Fibroblast of the aortic adventitia (primary cell): ENCODE measurements around the gene GUK1. TPM values are rescaled to one million over a fixed set of nuclear protein-coding genes. Genes with fewer than 3 reads are reported as not detected.

Experiments used
- DNase-seq: peaks from one replicate; pipeline ENCODE4 v3.0.0-alpha.2; 2010; ENCODE audit warnings: low read depth
- H3K4me3 ChIP-seq: 2 replicates; pipeline ENCODE4 v1.5.1; 2011; ENCODE audit warnings: low read depth, mild to moderate bottlenecking, control low read depth, low read length, moderate library complexity
- total RNA-seq: library from RNA; depleted of rRNA; stranded (reverse); fragments of >200 nt; gene quantifications from 2 replicates; pipeline ENCODE4 v1.2.3, GENCODE V29; 2012; ENCODE audit warnings: low replicate concordance
- TF ChIP-seq, protein P1 (sequence below): IDR thresholded peaks from 2 replicates; pipeline ENCODE4 v1.5.1; 2011; ENCODE audit warnings: mild to moderate bottlenecking, low read length, control low read depth, inconsistent platforms; ENCODE audit not compliant: insufficient read depth

Gene GUK1
- total RNA-seq, 1 donor: 217 TPM

DNA sequence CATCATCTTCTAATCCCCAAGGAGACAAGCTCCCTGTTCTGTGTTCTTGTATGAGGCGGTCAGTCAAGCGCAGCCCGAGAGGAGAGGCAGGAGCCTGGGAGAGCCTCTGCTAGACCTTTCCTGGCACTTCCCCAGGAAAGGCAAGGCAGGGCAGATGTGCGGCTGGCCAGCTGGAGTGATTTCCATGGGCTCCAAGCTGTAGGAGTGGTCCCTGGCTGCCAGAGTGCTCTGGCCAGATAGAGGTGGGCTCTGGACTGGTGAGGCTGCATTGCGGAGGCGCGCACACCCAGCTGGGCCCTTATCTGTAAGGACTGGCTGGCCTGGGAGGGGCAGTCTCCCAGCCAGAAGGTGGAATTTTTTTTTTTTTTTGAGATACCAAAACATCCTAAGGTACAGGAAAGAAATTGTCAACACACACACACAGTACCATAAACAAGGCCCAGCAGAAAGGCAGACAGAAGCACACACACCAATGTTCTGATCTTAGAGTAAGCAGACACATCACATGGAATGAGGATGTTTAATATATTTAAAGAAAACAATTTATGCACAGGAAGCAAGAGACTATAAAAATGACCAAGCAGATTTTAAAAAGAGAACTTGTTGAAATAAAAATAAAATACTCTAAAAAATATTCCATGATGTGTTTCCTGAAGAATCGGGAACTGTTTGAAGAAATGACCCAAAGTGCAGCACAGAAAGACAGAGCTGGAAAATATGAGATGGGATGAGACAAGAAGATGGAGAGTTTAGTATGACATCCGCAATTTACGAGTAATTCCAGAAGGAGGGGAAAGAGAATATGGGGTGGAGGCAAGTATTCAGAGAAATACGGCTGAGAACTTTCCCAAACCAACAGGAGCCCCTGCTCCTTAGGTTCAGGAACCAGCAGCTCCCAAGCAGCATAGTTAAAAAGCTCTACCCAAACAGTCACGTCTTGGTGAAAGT lies 38.9 kb downstream of the GUK1 start:
- no peak for DNase-seq
- TF ChIP-seq, protein P1, sequence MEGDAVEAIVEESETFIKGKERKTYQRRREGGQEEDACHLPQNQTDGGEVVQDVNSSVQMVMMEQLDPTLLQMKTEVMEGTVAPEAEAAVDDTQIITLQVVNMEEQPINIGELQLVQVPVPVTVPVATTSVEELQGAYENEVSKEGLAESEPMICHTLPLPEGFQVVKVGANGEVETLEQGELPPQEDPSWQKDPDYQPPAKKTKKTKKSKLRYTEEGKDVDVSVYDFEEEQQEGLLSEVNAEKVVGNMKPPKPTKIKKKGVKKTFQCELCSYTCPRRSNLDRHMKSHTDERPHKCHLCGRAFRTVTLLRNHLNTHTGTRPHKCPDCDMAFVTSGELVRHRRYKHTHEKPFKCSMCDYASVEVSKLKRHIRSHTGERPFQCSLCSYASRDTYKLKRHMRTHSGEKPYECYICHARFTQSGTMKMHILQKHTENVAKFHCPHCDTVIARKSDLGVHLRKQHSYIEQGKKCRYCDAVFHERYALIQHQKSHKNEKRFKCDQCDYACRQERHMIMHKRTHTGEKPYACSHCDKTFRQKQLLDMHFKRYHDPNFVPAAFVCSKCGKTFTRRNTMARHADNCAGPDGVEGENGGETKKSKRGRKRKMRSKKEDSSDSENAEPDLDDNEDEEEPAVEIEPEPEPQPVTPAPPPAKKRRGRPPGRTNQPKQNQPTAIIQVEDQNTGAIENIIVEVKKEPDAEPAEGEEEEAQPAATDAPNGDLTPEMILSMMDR: no peak

DNA sequence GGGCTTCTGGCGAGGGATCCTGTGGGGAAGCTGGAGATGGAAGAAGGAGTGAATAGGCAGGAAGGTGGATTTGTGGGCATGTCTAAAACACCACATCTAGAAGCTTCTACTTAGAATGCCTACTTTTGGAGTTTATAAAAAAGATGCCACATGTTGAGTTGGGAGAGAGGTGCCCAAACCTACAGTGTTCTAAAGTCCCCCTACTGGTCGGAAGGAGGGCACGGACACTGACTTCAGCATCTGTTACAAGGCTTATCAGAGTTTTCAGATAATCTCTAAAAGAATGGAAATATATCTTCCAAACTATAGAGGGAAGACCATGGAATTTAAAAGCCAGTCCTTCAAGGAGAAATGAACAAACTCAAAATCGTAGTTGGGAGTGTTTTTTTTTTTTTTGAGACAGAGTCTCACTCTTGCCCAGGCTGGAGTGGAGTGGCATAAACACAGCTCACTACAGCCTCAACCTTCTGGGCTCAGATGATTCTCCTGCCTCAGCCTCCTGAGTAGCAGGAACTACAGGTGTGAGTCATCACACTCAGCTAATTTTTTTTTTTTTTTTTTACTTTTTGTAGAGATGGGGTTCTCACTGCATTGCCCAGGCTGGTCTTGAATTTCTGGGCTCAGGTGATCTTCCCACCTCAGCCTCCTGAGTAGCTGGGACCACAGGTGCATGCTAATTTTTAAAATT lies 40.3 kb downstream of the GUK1 start:
- TF ChIP-seq, protein P1: peak; percentile 35
- no peak overlapping the region for H3K4me3 ChIP-seq
- DNase-seq: no peak

More for the DNA sequence above, 38.9 kb downstream of the GUK1 start:
- H3K4me3 ChIP-seq: no peak overlapping the region

DNA sequence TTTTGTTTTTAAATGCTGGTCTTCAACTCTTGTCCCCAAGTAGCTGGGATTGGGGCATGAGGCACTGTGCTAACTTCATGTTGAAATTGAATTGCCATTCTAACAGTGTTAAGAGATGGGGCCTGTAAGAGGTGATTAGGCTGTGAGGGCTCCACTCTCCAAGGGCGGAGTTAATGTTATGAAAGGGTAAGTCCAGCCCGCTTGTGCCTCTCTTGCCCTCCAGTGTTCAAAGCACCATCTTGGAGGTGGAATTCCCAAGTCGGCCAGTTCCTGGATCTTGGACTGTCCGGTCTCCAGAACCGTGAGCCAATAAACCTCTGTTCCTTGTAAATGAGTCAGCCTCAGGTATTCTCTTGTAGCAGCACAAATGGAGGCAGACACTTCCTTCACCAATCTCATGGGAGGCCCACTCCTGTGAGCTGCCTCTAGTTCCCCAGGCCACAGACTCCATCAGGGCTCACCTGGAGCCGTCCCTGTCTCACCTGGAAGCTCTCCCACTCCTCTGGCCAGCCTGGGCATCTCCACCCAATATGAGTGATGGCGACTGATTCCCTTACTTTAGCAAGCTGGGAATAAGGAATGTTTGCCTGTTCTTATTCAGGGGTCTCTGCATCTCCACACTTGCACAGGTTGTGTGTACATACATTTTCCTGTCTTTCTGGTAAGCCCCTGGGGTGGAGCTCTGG lies 41.0 kb downstream of the GUK1 start:
- H3K4me3 ChIP-seq: no peak overlapping the region
- TF ChIP-seq, protein P1: no peak

DNA sequence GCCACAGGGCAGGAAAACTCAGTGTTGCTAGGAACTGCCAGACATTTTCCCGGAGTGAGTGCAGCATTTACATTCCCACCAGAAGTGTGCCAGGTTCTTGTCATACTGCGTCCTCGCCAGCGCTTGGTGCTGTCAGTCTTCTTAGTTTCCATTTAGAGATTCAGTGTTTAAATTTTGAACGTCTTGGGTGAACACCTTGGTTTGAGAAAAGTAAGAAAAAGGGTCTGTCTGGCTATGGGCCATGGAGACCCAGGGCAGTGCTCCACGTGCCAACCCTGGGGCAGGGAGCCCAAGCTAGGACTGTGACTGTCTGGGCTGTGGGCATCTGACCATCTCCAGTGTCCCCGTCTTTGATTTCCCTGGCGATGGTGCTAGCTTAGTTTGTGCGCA lies 41.6 kb downstream of the GUK1 start:
- DNase-seq: no peak
- TF ChIP-seq, protein P1: no peak
- H3K4me3 ChIP-seq: no peak overlapping the region

More for the DNA sequence above, 41.0 kb downstream of the GUK1 start:
- no peak for DNase-seq

DNA sequence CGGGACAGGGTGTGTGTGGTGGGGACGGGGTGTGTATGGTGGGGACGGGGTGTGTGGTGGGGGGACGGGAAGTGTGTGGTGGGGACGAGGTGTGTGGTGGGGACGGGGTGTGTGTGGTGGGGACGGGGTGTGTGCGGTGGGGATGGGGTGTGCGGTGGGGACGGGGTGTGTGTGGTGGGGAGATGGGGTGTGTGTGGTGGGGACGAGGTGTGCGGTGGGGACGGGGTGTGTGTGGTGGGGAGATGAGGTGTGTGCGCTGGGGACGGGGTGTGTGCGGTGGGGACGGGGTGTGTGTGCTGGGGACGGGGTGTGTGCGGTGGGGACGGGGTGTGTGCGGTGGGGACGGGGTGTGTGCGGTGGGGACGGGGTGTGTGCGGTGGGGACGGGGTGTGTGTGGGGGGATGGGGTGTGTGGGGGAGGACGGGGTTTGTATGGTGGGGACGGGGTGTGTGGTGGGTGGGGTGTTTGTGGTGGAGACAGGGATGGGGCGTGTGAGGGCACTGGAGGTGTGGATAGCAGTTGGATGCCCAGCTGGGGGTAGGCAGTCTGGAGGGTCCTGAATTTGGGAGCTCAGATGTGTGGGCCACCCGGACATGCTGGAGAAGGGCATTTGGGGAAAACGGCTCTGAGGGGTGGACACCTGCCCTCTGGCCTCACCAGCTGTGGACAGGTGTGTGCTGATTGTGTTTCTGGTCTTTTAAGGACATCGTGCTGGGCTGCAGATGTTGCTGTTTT lies 42.4 kb downstream of the GUK1 start:
- TF ChIP-seq, protein P1: no peak
- H3K4me3 ChIP-seq: no peak overlapping the region
- DNase-seq: no peak

DNA sequence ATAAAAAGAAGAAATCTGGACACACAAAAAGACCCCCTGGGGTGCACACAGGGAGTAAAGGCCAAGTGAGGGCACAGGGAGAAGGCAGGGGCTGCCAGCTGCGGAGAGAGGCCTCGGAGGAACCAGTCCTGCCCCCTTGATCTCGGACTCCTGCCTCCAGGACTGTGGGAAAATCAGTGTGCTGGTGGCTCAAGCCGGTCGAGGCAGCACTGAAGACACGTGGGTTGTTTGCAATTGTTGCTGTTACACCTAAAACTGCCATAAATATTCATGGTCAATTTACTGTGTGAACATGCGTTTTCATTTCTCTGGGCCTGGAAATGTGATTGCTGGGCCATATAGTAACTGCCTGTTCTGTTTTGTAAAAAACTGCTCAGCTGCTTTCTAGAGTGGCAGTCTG lies 44.1 kb downstream of the GUK1 start:
- H3K4me3 ChIP-seq: no peak overlapping the region
- DNase-seq: no peak
- TF ChIP-seq, protein P1: no peak
